Vagina (tissue), 2 donors: ENCODE measurements around the gene VPREB3.

Source experiments
- CTCF ChIP-seq, 3 experiments: fragments of 450-650 bp in 2 of 3; fragments of 200-600 bp in 1 of 3; sonication (generic) in 1 of 3; IDR thresholded peaks; one replicate each; pipeline ENCODE4 v1.5.1; 2017 to 2019; ENCODE audit warnings: antibody characterized with exemption in 3 of 3, mild to moderate bottlenecking in 2 of 3, moderate library complexity in 2 of 3
- POLR2A ChIP-seq, 2 donors: fragments of 450-650 bp; IDR thresholded peaks; one replicate each; pipeline ENCODE4 v1.6.1; 2017; ENCODE audit warnings: antibody characterized with exemption in 2 of 2, mild to moderate bottlenecking in 2 of 2, moderate library complexity in 2 of 2

- TF ChIP-seq POLR2A (IDR thresholded peaks at IDR 0.05) (no peak), CTCF (IDR thresholded peaks at IDR 0.05) (no peak)
These were observed 47.1 kb upstream of the VPREB3 start for GRCh38 chr22:23801238-23801821.
